ENCODE results near the gene ACP3. TPM values are rescaled to one million over a fixed set of nuclear protein-coding genes. Genes with fewer than 3 reads are reported as not detected.

The ACP3 gene
- total and polyA plus RNA-seq, 11 donors = 0.08 to 6.2 (median 0.69) TPM; not detected in 1

DNA sequence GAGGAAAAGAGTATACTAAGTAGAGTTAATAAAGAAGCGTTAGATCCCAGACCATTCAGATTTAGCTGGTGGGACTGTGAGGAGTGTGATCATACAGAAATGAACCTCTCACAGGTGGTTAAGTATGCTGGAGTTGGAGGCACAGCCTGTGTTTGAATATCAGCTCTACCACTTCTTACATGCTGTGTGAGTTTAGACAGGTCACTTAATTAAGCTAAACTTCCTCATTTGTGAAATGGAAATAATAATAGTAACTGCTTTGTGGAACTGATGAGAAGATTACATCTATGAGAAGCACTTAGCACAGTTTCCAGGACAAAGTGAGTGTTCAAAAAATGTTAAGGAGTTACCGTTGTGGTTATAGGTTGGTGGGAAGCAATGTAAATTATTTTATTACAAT lies 8.4 kb downstream of the ACP3 start:
- WGBS, 4 donors = 67 to 75% (median 72%) methylated on average over 2 of the region's 2 CpGs
- Histone ChIP-seq H3K36me3 (no peaks in the 10 kb centered on the region), H3K4me3 (no peak overlapping the region), H3K27me3 (peaks cover 0 to 4% (median 0%) of the 10 kb centered on the region in 9 donors), H3K4me1 (peaks cover 0 to 6% (median 0%) of the 10 kb centered on the region in 12 donors), H3K9me3 (no peaks in the 10 kb centered on the region), H3K27ac (no peak overlapping the region)
- ATAC-seq (no peak), DNase-seq (no peak)
- intact Hi-C loops (cut with DNase I) = no loop called here
- TF ChIP-seq POLR2A (IDR thresholded peaks at IDR 0.05) = no peak
- TF ChIP-seq, protein P1, sequence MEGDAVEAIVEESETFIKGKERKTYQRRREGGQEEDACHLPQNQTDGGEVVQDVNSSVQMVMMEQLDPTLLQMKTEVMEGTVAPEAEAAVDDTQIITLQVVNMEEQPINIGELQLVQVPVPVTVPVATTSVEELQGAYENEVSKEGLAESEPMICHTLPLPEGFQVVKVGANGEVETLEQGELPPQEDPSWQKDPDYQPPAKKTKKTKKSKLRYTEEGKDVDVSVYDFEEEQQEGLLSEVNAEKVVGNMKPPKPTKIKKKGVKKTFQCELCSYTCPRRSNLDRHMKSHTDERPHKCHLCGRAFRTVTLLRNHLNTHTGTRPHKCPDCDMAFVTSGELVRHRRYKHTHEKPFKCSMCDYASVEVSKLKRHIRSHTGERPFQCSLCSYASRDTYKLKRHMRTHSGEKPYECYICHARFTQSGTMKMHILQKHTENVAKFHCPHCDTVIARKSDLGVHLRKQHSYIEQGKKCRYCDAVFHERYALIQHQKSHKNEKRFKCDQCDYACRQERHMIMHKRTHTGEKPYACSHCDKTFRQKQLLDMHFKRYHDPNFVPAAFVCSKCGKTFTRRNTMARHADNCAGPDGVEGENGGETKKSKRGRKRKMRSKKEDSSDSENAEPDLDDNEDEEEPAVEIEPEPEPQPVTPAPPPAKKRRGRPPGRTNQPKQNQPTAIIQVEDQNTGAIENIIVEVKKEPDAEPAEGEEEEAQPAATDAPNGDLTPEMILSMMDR (IDR thresholded peaks at IDR 0.05) = no peak

DNA sequence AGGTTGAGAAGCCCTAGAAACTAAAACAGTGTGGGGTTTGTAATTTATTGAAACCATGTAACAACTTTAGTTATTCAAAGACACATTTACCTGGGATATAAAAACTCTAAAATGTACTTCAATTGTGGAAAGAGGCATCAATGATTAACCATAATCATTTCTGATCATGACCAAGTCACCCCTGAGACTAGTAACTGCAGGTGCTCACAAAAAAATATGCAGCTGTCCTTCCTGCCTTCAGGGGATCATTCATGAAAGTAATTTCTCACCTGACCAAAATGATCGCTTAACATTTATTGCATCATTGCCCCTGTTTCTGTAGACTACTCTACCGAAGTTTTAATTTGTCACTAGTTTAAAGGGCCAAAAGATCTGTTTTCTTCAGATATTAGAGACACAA lies 9.0 kb downstream of the ACP3 start:
- H3K27me3 ChIP-seq = peaks cover 0 to 6% (median 0%) of the 10 kb centered on the region in 9 donors

GRCh38 chr3:132332082-132332481 lies 14.9 kb downstream of the ACP3 start:
- DNase-seq (no peak), ATAC-seq (no peak)
- no peak overlapping the region for H3K27ac ChIP-seq
- no peak overlapping the region for H3K4me3 ChIP-seq
- TF ChIP-seq POLR2A (IDR thresholded peaks at IDR 0.05) = no peak
- TF ChIP-seq, protein P1 (IDR thresholded peaks at IDR 0.05) = no peak
- H3K36me3 ChIP-seq = no peaks in the 10 kb centered on the region
- H3K9me3 ChIP-seq = peaks cover 0 to 3% (median 0%) of the 10 kb centered on the region in 12 donors
- 85 to 88% (median 86%) methylated on average over 6 of the region's 6 CpGs for WGBS, 4 donors
- intact Hi-C loops (cut with DNase I) = loop anchor here in 1 of 10 donors (10.0 kb wide), 1 partner anchor 297 kb away; the partner anchor contains the start of gene CPNE4
- no peaks in the 10 kb centered on the region for H3K4me1 ChIP-seq
- H3K27me3 ChIP-seq = peaks cover 0 to 6% (median 0%) of the 10 kb centered on the region in 9 donors

More for the DNA sequence above, 9.0 kb downstream of the ACP3 start:
- Histone ChIP-seq H3K36me3 (no peaks in the 10 kb centered on the region), H3K27ac (no peak overlapping the region), H3K9me3 (no peaks in the 10 kb centered on the region), H3K4me1 (peaks cover 0 to 6% (median 0%) of the 10 kb centered on the region in 12 donors), H3K4me3 (no peak overlapping the region)
- ATAC-seq (no peak), DNase-seq (no peak)
- intact Hi-C loops (cut with DNase I) = no loop called here
- no peak for TF ChIP-seq POLR2A (IDR thresholded peaks at IDR 0.05)
- TF ChIP-seq, protein P1 (IDR thresholded peaks at IDR 0.05) = no peak
- 83 to 90% (median 88%) methylated on average over 2 of the region's 2 CpGs for WGBS, 4 donors

DNA sequence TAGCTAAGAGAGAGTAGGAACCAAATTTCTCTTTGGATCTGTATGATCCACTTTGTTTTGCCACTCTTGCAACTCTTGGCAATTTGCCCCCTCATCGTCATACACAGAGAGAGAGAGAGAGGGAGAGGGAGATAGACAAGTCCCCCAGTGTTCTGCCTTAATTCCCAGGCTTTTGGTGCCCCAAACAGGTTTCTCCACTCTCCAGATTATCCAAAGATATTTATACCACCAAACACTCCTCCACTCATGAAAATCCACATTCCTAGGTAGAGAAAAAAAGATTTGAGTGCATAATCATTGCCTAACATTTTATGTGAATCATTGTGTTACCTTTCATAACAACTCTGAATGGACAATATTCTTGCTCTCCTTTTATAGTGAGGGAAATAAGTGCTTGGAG lies 15.3 kb downstream of the ACP3 start:
- ATAC-seq (no peak), DNase-seq (no peak)
- Histone ChIP-seq H3K27ac (no peak overlapping the region), H3K27me3 (peaks cover 0 to 6% (median 0%) of the 10 kb centered on the region in 9 donors), H3K36me3 (no peaks in the 10 kb centered on the region), H3K9me3 (peaks cover 0 to 3% (median 0%) of the 10 kb centered on the region in 12 donors), H3K4me3 (no peak overlapping the region), H3K4me1 (no peaks in the 10 kb centered on the region)
- 42 to 65% (median 45%) methylated on average over 1 of the region's 1 CpG for WGBS, 4 donors
- intact Hi-C loops (cut with DNase I) = loop anchor here in 1 of 10 donors (10.0 kb wide), 1 partner anchor 298 kb away; the partner anchor contains the start of gene CPNE4
- TF ChIP-seq, protein P1 (IDR thresholded peaks at IDR 0.05) = no peak
- TF ChIP-seq POLR2A (IDR thresholded peaks at IDR 0.05) = no peak
